Breast epithelium (tissue), 3 donors: Measurements from ENCODE around the gene POLN.
"Not testable (repeated sequence)": the region's sequence is repeated elsewhere in the genome, so short reads cannot be mapped to it uniquely, and the experiment has no call there.

Experiments
- POLR2A ChIP-seq: fragments of 450-650 bp; IDR thresholded peaks from one replicate; pipeline ENCODE4 v1.6.1; 2016; ENCODE audit warnings: antibody characterized with exemption, mild to moderate bottlenecking, moderate library complexity
- POLR2AphosphoS5 ChIP-seq, 3 donors: sonication (generic); formaldehyde crosslinking; IDR thresholded peaks; one replicate each; pipeline ENCODE4 v1.6.1; 2017; ENCODE audit warnings: antibody characterized with exemption in 3 of 3
- TF ChIP-seq, protein P1 (sequence below), 3 donors: fragments of 450-650 bp; IDR thresholded peaks; one replicate each; pipeline ENCODE4 v1.5.1; 2016 to 2017; ENCODE audit warnings: antibody characterized with exemption in 3 of 3, mild to moderate bottlenecking in 3 of 3, moderate library complexity in 3 of 3

- TF ChIP-seq, protein P1, sequence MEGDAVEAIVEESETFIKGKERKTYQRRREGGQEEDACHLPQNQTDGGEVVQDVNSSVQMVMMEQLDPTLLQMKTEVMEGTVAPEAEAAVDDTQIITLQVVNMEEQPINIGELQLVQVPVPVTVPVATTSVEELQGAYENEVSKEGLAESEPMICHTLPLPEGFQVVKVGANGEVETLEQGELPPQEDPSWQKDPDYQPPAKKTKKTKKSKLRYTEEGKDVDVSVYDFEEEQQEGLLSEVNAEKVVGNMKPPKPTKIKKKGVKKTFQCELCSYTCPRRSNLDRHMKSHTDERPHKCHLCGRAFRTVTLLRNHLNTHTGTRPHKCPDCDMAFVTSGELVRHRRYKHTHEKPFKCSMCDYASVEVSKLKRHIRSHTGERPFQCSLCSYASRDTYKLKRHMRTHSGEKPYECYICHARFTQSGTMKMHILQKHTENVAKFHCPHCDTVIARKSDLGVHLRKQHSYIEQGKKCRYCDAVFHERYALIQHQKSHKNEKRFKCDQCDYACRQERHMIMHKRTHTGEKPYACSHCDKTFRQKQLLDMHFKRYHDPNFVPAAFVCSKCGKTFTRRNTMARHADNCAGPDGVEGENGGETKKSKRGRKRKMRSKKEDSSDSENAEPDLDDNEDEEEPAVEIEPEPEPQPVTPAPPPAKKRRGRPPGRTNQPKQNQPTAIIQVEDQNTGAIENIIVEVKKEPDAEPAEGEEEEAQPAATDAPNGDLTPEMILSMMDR (IDR thresholded peaks at IDR 0.05), result not testable (repeated sequence)
- TF ChIP-seq POLR2A; POLR2AphosphoS5 (IDR thresholded peaks at IDR 0.05): not testable (repeated sequence)
Observed at GRCh38 chr4:2161092-2161703, 80.7 kb downstream of the POLN start.
